HG03354 (cell line): Measurements from ENCODE around the gene CTDP1.

Source experiments
- ATAC-seq: cut with Tn5 transposase; IDR thresholded peaks from one replicate; pipeline ENCODE4 v1.9.1; 2021; ENCODE audit warnings: mild to moderate bottlenecking; ENCODE audit not compliant: unreplicated experiment, poor library complexity, severe bottlenecking

The CTDP1 gene

GRCh38 chr18:79772865-79773696 is 93.5 kb downstream of the CTDP1 start:
- ATAC-seq: no peak

GRCh38 chr18:79774111-79774510 is 94.5 kb downstream of the CTDP1 start:
- no peak for ATAC-seq

GRCh38 chr18:79775441-79776221 is 96.0 kb downstream of the CTDP1 start:
- no peak for ATAC-seq

GRCh38 chr18:79776674-79777073 is 97.1 kb downstream of the CTDP1 start:
- ATAC-seq: no peak

- ATAC-seq: no peak
These were observed 98.7 kb downstream of the CTDP1 start for GRCh38 chr18:79778291-79778791.

- no peak for ATAC-seq
These were observed 99.6 kb downstream of the CTDP1 start for GRCh38 chr18:79779021-79779699.

- ATAC-seq: no peak
These were observed 100.1 kb downstream of the CTDP1 start for GRCh38 chr18:79779700-79780190.

GRCh38 chr18:79780547-79780946 is 100.9 kb downstream of the CTDP1 start:
- ATAC-seq: no peak

- ATAC-seq: no peak
These were observed 101.8 kb downstream of the CTDP1 start for GRCh38 chr18:79781331-79781941.

GRCh38 chr18:79782566-79783308 is 103.1 kb downstream of the CTDP1 start:
- no peak for ATAC-seq

GRCh38 chr18:79784071-79784913 is 104.7 kb downstream of the CTDP1 start:
- ATAC-seq: no peak

- no peak for ATAC-seq
These were observed 105.6 kb downstream of the CTDP1 start for GRCh38 chr18:79784965-79785770.

GRCh38 chr18:79785831-79786230 is 106.2 kb downstream of the CTDP1 start:
- ATAC-seq: no peak

GRCh38 chr18:79786304-79786703 is 106.7 kb downstream of the CTDP1 start:
- ATAC-seq: no peak

- ATAC-seq: no peak
These were observed 107.4 kb downstream of the CTDP1 start for GRCh38 chr18:79786786-79787526.

- no peak for ATAC-seq
These were observed 107.9 kb downstream of the CTDP1 start for GRCh38 chr18:79787527-79787864.
